Renal cortical epithelial cell (primary cell): ENCODE data around the gene TIMELESS. TPM values are rescaled to one million over a fixed set of nuclear protein-coding genes. Genes with fewer than 3 reads are reported as not detected.
"Not testable (repeated sequence)": the region's sequence is repeated elsewhere in the genome, so short reads cannot be mapped to it uniquely, and the experiment has no call there.

Source experiments
- DNase-seq: peaks from one replicate; pipeline ENCODE4 v3.0.0-alpha.2; 2011; ENCODE audit warnings: low read depth
- total RNA-seq: library from RNA; depleted of rRNA; stranded (reverse); fragments of >200 nt; gene quantifications from 2 replicates; pipeline ENCODE4 v1.2.3, GENCODE V29; 2014

The TIMELESS gene
- total RNA-seq, 1 donor from 2014 or later: 8.7 TPM

DNA sequence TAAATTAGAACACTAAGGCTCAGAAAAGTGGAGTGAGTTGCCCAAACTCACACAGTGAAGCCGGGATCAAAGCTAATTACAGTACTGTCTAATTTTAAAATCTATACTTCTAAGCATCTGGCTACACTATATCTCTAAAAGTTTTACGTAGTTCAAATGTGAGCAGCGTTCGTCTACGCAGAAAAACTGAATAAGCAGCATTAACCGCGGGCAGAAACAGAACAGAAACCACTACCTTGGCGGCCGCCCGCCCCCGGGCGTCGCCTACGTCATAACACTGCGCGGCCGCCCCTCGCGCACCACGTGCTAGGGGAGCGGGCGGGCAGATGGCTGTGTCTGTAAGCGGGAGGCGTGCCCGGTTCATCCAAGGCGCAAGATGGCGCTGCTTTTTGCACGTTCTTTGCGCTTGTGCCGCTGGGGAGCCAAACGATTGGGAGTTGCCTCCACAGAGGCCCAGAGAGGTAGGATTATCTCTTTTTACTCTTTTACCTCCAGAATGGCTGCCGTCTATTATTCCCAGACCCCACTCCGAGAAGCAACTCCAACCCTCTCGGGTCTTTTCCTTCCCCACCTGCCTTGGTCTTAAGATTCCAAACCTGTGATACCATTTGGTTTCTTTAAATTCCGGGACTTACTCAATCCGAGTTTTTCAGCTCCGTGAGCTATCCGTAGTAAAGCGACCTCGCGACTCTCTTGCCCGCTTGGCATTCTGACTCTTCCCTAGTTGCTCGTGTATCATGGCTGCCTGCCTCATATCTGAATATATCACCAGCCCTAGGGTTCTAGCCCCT is 19.2 kb upstream of the TIMELESS start, which contains the start of gene SPRYD4:
SPRYD4 (plus strand) TSS at position 363 of the 791 bp plus-strand sequence; CDS start at position 377, 14 bp downstream.
- DNase-seq: peak; percentile 78

DNA sequence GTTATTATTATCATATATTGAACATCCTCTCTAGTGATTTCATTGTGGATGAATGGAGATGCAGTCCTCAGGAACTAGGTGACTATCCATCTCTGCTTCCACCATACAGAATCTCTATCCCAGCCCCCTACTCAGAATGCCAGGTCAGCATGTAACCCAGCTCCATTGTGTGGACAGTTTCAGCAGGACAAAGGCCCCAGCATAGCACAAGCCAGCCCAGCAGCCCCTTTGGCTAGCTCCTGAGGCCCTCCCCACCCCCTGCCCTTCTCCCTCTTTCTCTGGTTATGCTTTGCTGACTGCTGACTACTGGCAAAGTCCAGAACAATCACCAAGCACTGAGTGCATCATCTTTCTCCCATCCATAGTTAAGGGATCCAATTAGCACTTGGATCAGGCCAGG is 13.3 kb upstream of the TIMELESS start:
- no peak for DNase-seq

DNA sequence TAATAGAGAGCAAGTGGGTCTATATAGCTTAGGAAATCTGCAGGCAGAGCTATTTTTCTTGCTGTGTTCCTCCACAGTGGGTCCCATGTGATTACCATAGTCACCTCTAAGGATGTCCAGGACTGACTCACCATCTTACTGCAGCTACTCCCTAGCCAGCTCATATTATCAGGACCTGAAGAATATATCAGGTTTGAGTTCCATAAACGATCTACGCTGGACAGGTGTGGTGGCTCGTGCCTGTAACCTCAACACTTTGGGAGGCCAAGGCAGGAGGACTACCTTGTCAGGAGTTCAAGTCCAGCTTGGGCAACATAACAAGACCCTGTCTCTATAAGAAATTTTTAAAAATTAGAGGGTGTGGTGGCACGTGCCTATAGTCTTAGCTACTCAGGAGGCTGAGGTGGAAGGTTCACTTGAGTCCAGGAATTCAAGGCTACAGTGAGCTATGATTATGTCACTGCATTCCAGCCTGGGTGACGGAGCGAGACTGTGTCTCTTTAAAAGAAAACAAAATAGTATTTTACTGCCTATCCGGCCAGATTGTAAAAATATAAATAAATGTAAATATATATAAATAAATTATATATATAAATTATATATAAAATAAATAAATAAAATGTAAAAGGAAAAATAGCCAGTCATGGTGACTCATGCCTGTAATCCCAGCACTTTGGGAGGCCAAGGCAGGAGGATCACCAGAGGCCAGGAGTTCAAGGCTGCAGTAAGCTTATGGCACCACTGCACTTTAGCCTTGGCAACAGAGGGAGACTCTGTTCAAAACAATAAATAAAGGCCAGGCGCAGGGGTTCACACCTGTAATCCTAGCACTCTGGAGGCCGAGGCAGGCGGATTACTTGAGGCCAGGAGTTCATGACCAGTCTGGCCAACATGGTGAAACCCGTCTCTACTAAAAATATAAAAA is 12.3 kb upstream of the TIMELESS start:
- peak; percentile 60 for DNase-seq

DNA sequence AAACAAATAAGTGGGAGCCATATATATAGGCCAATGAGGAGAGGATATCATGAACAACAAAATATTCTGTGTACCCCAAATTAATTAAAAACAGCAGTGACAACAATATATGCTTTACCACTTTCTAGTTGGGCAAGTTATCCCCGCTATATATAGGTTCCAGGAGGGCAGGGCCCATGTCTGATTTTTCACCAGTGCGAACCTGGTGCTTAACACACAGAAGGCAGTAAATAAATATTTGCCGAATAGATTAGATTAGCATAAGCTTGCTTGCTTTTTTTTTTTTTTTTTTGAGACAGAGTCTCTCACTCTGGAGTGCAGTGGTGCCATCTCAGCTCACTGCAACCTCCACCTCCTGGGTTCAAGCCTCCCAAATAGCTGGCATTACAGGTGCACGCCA is 8.6 kb upstream of the TIMELESS start:
- no peak for DNase-seq

GRCh38 chr12:56454557-56454956 is 5.3 kb upstream of the TIMELESS start, which contains the start of gene MIP:
TSS of gene MIP (minus strand) at chr12:56454657. CDS start at chr12:56454613, 44 bp downstream.
- DNase-seq: no peak

DNA sequence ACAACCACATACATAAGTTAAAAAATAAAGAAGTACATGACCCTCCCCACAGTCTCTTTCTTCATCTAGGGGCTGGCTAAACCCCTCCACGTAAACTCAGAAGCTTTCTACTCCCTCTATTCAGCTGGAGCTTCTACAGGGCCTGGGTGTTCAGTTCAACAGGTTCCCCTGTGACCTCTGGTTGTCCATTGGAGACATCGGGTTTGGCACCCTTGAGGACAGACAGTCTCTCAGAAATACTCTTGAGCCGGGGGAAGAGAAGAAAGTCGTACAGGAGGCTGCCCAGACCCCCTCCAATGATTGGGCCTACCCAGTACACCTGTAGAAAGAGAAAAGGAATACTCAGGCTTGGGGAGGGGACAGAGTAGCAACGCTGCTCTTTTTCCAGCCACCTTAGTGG is 1.9 kb upstream of the TIMELESS start:
- DNase-seq: no peak

DNA sequence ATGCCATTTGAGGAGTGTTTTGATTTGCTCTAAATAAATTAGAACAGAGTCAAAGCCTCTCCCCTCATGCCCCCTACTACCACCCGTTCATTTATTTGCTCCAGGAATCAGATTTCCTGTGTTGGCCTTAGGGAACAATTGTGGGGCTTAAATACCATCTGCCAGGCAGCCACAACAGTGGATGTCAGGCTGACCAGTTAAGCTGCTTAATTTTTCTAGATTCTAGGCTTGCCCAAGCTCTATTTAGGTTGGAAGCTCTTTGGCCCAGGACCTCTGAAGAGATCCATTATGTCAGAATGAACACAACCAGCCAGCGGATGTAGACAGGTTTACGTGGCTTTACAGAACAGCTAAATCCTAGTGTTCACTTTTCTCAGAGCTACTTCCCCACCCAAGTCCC is 1.0 kb upstream of the TIMELESS start:
- DNase-seq: no peak

DNA sequence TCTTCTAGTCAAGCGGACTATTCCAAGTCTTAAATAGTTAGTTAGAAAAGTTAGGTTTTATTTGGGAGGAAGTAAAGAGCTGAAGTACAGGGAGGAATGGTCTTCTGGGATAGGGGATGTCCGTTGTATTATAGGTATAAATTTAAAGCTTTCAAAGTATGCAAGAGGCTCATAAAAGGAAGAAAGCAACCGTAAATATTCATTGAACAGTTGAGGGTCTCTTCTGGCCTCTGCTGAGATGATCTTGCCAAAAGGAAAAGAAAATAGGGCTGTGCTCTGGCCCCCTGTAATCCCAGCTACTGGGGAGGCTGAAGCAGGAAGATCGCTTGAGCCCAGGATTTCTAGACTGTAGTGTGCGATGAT is 377 bp upstream of the TIMELESS start:
- DNase-seq: no peak

DNA sequence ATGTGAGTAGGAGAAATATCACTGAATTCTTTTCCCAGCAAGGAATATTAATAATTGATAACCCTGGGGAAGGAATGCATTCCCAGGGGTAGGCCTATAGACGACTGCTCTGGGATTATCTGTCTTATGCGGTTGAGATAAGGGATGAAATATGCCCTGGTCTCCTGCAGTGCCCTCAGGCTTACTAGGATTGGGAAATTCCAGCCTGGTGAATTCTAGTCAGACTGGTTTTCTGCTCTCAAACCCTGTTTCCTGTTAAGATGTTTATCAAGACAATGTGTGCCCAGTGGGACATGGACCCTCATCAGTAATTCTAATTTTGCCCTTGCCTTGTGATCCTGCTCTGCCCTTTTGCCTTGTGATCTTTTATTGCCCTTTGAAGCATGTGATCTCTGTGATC is 6.0 kb downstream of the TIMELESS start:
- not testable (repeated sequence) for DNase-seq

DNA sequence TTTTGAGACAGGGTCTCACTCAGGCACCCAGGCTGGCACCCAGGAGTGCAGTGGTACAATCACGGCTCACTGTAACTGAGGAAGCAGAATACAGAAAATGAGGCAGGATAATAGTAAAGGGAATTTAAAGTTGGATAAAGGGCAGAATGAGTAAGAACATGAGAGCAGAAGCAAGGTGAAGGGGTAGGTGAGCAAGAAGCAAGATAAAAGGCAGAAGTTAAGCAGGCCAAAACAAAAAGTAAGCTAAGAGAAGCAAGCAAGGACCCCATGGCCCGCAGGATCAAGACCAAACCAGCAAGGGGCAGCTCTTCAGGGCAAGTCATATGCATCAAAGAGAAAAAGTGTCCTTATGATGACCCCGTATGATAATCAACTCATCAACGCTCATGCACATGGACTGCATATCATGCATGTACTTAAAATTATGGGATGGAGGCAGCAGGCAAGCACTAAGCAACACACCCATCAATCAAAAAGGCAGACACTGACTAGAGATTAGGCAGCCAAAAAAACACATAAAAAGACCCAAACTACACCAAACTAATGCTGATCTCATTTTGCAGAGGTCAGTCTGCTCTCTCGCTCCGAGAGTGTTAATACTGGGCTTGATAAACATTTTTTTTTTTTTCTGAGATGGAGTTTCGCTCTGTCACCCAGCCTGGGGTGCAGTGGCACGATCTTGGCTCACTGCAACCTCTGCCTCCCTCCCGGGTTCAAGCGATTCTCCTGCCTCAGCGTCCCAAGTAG is 11.6 kb downstream of the TIMELESS start:
- no peak for DNase-seq

GRCh38 chr12:56434828-56435227 is 14.4 kb downstream of the TIMELESS start:
- DNase-seq: no peak

DNA sequence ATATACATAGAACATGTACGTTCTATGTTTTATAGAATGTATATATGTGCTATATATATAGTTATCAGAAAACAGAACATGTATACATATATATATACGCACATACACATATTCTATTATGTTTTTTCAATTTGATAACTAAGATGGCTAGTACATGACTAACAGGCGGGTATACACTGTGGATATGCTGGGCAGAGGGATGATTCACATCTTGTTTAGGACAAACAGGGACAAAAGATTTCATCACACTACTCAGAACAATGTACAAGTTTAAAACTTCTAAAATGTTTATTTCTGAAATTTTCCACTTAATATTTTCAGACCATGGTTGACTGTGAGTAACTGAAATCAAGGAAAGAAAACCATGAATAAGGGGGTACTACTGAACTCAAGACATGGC is 17.4 kb downstream of the TIMELESS start:
- no peak for DNase-seq

GRCh38 chr12:56431288-56431687 is 17.9 kb downstream of the TIMELESS start:
- no peak for DNase-seq

DNA sequence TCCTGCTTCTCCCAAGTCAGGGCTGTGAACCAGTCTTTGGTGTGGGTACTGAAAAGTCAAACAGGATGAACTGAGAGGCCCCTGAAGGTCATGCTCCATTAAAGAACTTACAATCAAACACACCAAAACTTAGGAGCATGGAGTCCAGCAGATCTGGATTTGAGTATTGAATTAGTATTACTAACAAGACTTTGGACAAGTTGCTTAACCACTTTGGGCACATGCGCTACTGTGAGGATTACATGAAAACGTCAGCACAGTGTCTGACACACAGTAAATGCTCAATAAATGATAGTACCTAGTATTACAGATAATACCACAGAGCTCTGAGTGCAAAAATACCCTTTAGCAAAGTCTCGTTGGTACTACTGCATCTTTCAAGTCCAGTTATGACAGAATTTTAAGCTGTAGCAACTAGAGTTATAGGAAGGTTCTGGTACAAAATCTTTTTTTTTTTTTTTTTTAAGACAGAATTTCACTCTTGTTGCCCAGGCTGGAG is 23.2 kb downstream of the TIMELESS start:
- DNase-seq: no peak

DNA sequence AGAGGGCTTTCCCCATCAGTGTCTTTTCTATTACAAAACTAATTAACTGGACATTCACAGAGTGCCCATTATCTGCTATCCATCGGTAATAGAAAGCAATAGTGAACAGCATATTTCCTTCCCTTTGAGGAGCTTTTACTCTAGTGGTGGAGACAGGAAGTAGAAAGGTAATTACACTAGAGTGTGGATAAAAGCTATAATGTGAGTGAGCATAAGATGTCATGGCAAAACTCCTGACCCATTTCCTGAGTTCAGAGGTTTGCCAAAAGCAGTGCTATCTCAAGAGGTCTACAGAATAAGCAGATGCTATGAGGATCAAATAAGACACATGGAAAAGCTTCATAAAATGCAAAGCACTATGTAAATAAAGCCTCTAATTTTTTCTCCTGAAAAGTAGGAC is 24.0 kb downstream of the TIMELESS start:
- DNase-seq: no peak

DNA sequence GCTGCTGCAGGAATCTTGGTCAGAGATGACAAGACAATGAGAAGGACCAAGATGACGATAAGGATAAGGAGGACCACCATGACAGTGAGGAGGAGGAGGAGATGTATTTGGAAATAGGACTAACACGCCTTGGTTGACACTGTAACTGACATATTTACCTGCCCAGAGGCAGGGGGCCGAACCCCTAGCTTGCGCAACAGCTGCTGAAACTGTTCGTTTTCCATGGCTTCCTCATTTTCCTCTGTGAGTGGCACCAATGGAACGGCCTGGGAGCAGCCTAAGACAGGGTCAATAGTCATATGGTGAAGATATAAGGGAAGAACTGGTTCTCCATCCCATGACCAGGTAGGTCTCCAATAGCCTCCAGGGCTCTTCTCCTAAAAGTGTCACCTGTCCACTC is 28.8 kb downstream of the TIMELESS start:
- no peak for DNase-seq

- DNase-seq: no peak
Measured at GRCh38 chr12:56417739-56418138, 31.5 kb downstream of the TIMELESS start.

GRCh38 chr12:56414401-56414800 is 34.8 kb downstream of the TIMELESS start:
- no peak for DNase-seq

DNA sequence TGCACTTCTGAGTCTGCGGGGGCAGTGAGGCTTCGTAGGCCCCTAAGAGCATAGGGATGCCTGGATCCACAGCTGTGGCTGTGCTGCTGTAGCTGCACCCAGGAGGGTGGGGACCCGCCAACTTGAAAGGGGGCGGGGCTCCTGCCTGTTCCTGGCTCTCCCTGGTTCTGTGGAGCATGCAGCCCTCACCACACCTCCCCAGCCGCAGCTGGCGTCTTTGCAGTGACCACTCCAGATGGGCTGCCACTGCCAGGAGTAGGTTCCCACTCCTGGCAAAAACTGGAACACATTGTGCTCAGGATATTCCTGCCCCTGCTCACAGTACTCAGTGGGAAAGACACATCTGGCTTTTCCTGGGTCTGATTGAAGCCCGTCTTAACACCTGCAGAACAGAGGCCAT is 35.8 kb downstream of the TIMELESS start:
- no peak for DNase-seq

GRCh38 chr12:56411781-56412639 is 37.2 kb downstream of the TIMELESS start:
- DNase-seq: no peak

GRCh38 chr12:56410768-56411167 is 38.5 kb downstream of the TIMELESS start:
- no peak for DNase-seq
